Testis (tissue), 2 donors: Measurements from ENCODE around the gene LMNB1.

Experiments
- CTCF ChIP-seq, 3 experiments: fragments of 450-650 bp in 2 of 3; fragments of 200-600 bp in 1 of 3; sonication (generic) in 1 of 3; IDR thresholded peaks; one replicate each; pipeline ENCODE4 v1.5.1; 2016 to 2019; ENCODE audit warnings: antibody characterized with exemption in 3 of 3, mild to moderate bottlenecking in 2 of 3, moderate library complexity in 1 of 3
- POLR2A ChIP-seq: fragments of 450-650 bp; IDR thresholded peaks from one replicate; pipeline ENCODE4 v1.6.1; 2017; ENCODE audit warnings: antibody characterized with exemption, mild to moderate bottlenecking, moderate library complexity

GRCh38 chr5:126878085-126878484, 101.1 kb downstream of the LMNB1 start:
- TF ChIP-seq CTCF (IDR thresholded peaks at IDR 0.05) (no peak), POLR2A (no peak)
